Breast epithelium (tissue), 3 donors: ENCODE results near the gene MON1A.

Source experiments
- CTCF ChIP-seq, 3 donors: fragments of 450-650 bp; IDR thresholded peaks; one replicate each; pipeline ENCODE4 v1.5.1; 2016 to 2017; ENCODE audit warnings: antibody characterized with exemption in 3 of 3, mild to moderate bottlenecking in 3 of 3, moderate library complexity in 3 of 3
- POLR2AphosphoS5 ChIP-seq, 3 donors: sonication (generic); formaldehyde crosslinking; IDR thresholded peaks; one replicate each; pipeline ENCODE4 v1.6.1; 2017; ENCODE audit warnings: antibody characterized with exemption in 3 of 3

- TF ChIP-seq CTCF (IDR thresholded peaks at IDR 0.05) = peak in 1 of 3 donors; percentile 12
- peak; percentile 83 to 89 (median 83) for TF ChIP-seq POLR2AphosphoS5 (IDR thresholded peaks at IDR 0.05)
These were observed 10.5 kb upstream of the MON1A start, which contains the start of gene RBM6 for GRCh38 chr3:49939858-49940666.
